ENCODE data around the gene PDE11A.

Gene PDE11A

DNA sequence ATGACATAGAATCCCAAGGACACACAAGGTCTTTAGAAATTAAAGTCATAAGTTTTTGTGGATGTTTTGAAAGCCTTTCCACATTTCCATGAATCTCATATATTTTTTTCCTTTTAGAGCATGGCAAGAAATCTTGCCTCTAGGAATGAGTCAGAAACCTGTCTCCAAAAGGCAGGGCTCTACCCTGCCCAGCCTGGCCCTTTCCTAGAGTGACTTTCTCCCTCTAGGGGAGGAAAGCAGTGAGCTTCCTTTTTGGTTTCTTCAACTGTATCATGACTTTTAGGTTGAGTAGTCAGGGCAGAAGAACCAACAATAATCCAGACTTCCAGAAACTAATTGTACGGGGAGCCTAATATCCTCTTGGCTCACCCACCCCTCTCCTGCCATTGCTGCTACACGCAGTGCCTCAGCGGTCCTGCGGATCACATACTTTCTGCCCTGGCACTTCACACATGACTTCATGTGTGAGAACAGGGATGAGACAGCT is 379.8 kb downstream of the PDE11A start:
- H3K4me3 ChIP-seq (ENCODE audit: low read length in 2 of 2) = no peak overlapping the region
- no peak overlapping the region for H3K9ac ChIP-seq (ENCODE audit: low read depth in 1 of 2, low read length in 2 of 2)
- peaks cover 0 to 11% of the 10 kb centered on the region in 2 donors for H3K4me1 ChIP-seq (ENCODE audit: control insufficient read depth in 2 of 2, insufficient read depth in 2 of 2, low read length in 2 of 2)
- no peak overlapping the region for H3K27ac ChIP-seq (ENCODE audit: low read depth in 2 of 2, low read length in 2 of 2)
- no peaks in the 10 kb centered on the region for H3K36me3 ChIP-seq (ENCODE audit: control insufficient read depth in 2 of 2, insufficient read depth in 2 of 2, low read length in 2 of 2)
- H3K9me3 ChIP-seq (ENCODE audit: control insufficient read depth in 2 of 2, low read length in 2 of 2) = no peaks in the 10 kb centered on the region
- H3K27me3 ChIP-seq (ENCODE audit: control insufficient read depth in 2 of 2, insufficient read depth in 2 of 2, low read length in 2 of 2) = no peaks in the 10 kb centered on the region

DNA sequence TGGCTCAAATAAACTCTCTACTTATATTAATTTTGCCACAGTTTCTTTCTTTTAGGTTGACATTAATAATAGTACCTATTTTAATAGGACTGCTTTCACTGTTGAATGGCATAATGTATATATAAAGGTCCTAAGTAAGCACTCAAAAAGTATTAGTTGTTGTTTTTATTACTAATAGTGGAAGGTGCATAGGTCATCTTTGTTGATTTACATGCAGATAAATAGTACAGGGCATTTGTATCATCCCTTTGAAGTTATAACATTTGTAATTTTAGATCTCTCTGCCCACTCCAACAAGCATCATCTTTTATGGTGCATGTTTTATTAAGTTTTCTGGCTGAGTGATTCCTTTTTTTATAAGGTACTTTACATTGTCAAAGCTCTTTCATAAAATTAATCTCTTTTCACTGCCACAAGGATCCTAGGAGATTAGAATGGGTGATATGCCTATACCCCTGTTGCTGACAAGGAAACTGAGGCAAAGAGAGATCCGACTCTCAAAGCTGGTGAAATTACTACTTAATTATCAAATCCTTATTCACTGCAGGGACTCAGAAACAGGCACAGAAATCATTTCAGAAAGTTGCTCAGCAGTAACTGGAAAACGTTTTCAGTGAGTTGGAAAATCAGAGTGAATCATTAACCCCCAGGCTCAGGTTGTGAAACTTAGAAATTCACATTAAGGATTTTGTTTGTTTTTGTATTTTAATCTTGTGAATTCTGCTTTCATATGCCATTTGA is 380.4 kb downstream of the PDE11A start:
- H3K4me3 ChIP-seq (ENCODE audit: low read length in 2 of 2) = no peak overlapping the region
- no peaks in the 10 kb centered on the region for H3K27me3 ChIP-seq (ENCODE audit: control insufficient read depth in 2 of 2, insufficient read depth in 2 of 2, low read length in 2 of 2)
- H3K4me1 ChIP-seq (ENCODE audit: control insufficient read depth in 2 of 2, insufficient read depth in 2 of 2, low read length in 2 of 2) = peaks cover 0 to 11% of the 10 kb centered on the region in 2 donors
- no peak overlapping the region for H3K9ac ChIP-seq (ENCODE audit: low read depth in 1 of 2, low read length in 2 of 2)
- no peak overlapping the region for H3K27ac ChIP-seq (ENCODE audit: low read depth in 2 of 2, low read length in 2 of 2)
- no peaks in the 10 kb centered on the region for H3K36me3 ChIP-seq (ENCODE audit: control insufficient read depth in 2 of 2, insufficient read depth in 2 of 2, low read length in 2 of 2)
- H3K9me3 ChIP-seq (ENCODE audit: control insufficient read depth in 2 of 2, low read length in 2 of 2) = no peaks in the 10 kb centered on the region

DNA sequence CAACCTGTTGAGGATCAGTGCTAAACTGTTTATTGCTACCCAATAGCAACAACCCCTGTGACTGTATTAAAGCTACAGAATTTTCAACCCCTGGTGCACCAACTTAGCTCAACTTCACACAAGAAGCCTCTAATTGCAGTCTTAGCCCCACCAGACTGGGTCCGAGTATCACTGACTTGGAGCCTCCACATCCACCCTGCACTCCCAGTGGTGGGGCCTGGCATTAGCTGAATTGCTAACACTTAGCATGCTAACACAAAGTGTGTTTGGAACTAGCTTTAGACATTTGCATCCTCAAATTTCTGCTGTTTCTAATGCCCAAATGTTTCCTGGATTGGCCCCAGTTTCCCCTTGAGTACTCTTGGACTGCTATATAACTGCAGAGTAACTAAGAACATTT is 381.4 kb downstream of the PDE11A start:
- peaks cover 0 to 11% of the 10 kb centered on the region in 2 donors for H3K4me1 ChIP-seq (ENCODE audit: control insufficient read depth in 2 of 2, insufficient read depth in 2 of 2, low read length in 2 of 2)
- no peak overlapping the region for H3K27ac ChIP-seq (ENCODE audit: low read depth in 2 of 2, low read length in 2 of 2)
- no peak overlapping the region for H3K9ac ChIP-seq (ENCODE audit: low read depth in 1 of 2, low read length in 2 of 2)
- H3K9me3 ChIP-seq (ENCODE audit: control insufficient read depth in 2 of 2, low read length in 2 of 2) = no peaks in the 10 kb centered on the region
- no peaks in the 10 kb centered on the region for H3K36me3 ChIP-seq (ENCODE audit: control insufficient read depth in 2 of 2, insufficient read depth in 2 of 2, low read length in 2 of 2)
- no peak overlapping the region for H3K4me3 ChIP-seq (ENCODE audit: low read length in 2 of 2)
- no peaks in the 10 kb centered on the region for H3K27me3 ChIP-seq (ENCODE audit: control insufficient read depth in 2 of 2, insufficient read depth in 2 of 2, low read length in 2 of 2)

DNA sequence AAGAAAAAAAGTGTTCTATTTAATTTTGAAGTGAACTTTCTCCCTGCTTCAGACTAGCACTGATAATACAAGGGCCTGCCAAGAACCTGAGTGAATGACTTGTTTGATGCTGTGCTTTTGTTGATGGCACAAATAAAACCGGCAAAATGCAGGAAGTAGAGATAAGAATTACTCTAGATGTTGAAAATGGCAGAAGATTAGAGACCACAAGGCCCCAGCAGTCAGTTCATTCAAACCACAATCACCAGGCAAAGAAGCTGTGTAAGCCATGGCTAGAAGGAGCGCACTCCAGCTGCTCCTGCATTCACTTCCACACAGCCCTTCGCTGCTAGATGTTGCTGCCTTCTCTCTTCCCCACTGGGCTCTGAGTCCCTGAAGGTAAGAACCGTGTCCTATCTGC is 383.0 kb downstream of the PDE11A start:
- Histone ChIP-seq H3K9ac (ENCODE audit: low read depth in 1 of 2, low read length in 2 of 2) (no peak overlapping the region), H3K27ac (ENCODE audit: low read depth in 2 of 2, low read length in 2 of 2) (no peak overlapping the region), H3K36me3 (ENCODE audit: control insufficient read depth in 2 of 2, insufficient read depth in 2 of 2, low read length in 2 of 2) (no peaks in the 10 kb centered on the region), H3K9me3 (ENCODE audit: control insufficient read depth in 2 of 2, low read length in 2 of 2) (no peaks in the 10 kb centered on the region), H3K4me1 (ENCODE audit: control insufficient read depth in 2 of 2, insufficient read depth in 2 of 2, low read length in 2 of 2) (peaks cover 0 to 11% of the 10 kb centered on the region in 2 donors), H3K4me3 (ENCODE audit: low read length in 2 of 2) (no peak overlapping the region), H3K27me3 (ENCODE audit: control insufficient read depth in 2 of 2, insufficient read depth in 2 of 2, low read length in 2 of 2) (no peaks in the 10 kb centered on the region)

DNA sequence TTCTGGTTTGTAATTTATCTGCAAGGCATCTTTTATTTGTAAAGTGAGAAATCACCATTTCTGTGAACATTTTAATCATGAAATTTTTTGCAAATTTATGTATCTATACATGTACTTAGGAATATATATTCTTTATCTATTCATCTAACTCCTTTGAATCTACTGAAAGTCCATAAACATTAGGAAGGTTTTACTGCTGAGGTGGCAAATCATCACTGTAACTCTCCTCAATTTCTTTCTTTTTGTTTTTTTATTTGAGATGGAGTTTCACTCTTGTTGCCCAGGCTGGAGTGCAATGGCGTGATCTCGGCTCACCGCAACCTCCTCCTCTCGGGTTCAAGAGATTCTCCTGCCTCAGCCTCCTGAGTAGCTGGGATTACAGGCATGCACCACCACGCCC is 383.7 kb downstream of the PDE11A start:
- Histone ChIP-seq H3K4me3 (ENCODE audit: low read length in 2 of 2) (no peak overlapping the region), H3K27ac (ENCODE audit: low read depth in 2 of 2, low read length in 2 of 2) (no peak overlapping the region), H3K9me3 (ENCODE audit: control insufficient read depth in 2 of 2, low read length in 2 of 2) (no peaks in the 10 kb centered on the region), H3K9ac (ENCODE audit: low read depth in 1 of 2, low read length in 2 of 2) (no peak overlapping the region), H3K4me1 (ENCODE audit: control insufficient read depth in 2 of 2, insufficient read depth in 2 of 2, low read length in 2 of 2) (peaks cover 0 to 11% of the 10 kb centered on the region in 2 donors), H3K27me3 (ENCODE audit: control insufficient read depth in 2 of 2, insufficient read depth in 2 of 2, low read length in 2 of 2) (no peaks in the 10 kb centered on the region), H3K36me3 (ENCODE audit: control insufficient read depth in 2 of 2, insufficient read depth in 2 of 2, low read length in 2 of 2) (no peaks in the 10 kb centered on the region)

DNA sequence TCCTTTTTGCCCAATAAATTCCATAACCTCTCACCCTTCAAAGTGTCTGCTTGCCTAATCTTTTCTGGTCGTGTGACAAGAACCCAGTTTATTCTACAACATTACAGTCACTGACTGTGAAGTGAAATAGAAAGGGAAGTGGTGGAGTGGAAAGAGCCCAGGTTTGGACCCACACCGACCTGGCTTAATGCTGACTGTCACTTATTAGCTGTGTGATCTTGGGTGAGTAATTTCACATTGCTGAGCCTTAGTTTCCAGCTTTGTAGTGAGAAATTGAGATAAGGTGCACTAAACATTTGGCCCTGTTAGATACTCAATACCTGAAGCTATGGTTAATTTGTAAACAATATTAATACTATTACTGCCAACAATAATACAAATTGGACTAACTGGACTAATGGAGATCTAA is 388.9 kb downstream of the PDE11A start:
- Histone ChIP-seq H3K27ac (ENCODE audit: low read depth in 2 of 2, low read length in 2 of 2) (no peak overlapping the region), H3K36me3 (ENCODE audit: control insufficient read depth in 2 of 2, insufficient read depth in 2 of 2, low read length in 2 of 2) (no peaks in the 10 kb centered on the region), H3K9me3 (ENCODE audit: control insufficient read depth in 2 of 2, low read length in 2 of 2) (no peaks in the 10 kb centered on the region), H3K27me3 (ENCODE audit: control insufficient read depth in 2 of 2, insufficient read depth in 2 of 2, low read length in 2 of 2) (no peaks in the 10 kb centered on the region), H3K4me1 (ENCODE audit: control insufficient read depth in 2 of 2, insufficient read depth in 2 of 2, low read length in 2 of 2) (peaks cover 5 to 18% of the 10 kb centered on the region in 2 donors), H3K9ac (ENCODE audit: low read depth in 1 of 2, low read length in 2 of 2) (no peak overlapping the region), H3K4me3 (ENCODE audit: low read length in 2 of 2) (no peak overlapping the region)

DNA sequence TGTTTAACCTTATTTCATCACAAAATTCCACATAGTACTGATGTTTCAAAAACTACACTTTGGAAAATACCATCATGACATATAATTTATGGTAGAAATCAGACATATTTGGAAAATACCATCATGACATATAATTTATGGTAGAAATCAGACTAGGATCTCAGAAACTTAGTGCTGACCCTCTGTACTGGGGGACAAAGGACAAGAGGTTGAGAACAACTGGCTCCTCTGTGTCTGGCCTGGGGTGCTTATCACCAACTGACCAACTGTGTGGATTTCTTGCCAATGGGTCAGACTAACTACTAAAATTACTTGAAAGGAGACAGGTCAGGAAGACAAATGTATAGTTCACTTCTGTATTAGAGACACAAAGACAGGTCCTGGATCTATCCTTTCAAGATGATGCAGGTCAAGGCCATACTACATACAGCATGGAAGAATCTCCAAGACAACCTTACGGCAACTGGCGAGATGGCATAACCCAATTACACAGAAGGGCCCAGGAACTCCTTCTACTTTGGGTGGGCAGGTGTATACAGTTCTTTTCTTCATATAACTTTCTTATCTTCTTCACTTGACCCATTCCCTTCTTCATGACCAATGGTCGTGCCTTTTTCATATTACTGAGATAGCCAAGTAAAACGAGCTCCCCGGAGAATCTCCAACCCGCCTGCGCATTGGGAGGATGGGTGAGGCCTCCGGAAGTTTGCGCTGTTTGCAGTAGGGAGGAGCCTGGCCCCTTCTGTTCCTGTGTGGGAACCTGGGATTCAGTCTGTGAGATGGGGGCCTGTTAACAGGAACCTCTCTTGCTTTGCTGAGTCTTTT is 389.5 kb downstream of the PDE11A start:
- no peaks in the 10 kb centered on the region for H3K27me3 ChIP-seq (ENCODE audit: control insufficient read depth in 2 of 2, insufficient read depth in 2 of 2, low read length in 2 of 2)
- no peak overlapping the region for H3K9ac ChIP-seq (ENCODE audit: low read depth in 1 of 2, low read length in 2 of 2)
- H3K9me3 ChIP-seq (ENCODE audit: control insufficient read depth in 2 of 2, low read length in 2 of 2) = no peaks in the 10 kb centered on the region
- H3K4me3 ChIP-seq (ENCODE audit: low read length in 2 of 2) = no peak overlapping the region
- no peak overlapping the region for H3K27ac ChIP-seq (ENCODE audit: low read depth in 2 of 2, low read length in 2 of 2)
- H3K4me1 ChIP-seq (ENCODE audit: control insufficient read depth in 2 of 2, insufficient read depth in 2 of 2, low read length in 2 of 2) = peaks cover 7 to 17% of the 10 kb centered on the region in 2 donors
- no peaks in the 10 kb centered on the region for H3K36me3 ChIP-seq (ENCODE audit: control insufficient read depth in 2 of 2, insufficient read depth in 2 of 2, low read length in 2 of 2)

DNA sequence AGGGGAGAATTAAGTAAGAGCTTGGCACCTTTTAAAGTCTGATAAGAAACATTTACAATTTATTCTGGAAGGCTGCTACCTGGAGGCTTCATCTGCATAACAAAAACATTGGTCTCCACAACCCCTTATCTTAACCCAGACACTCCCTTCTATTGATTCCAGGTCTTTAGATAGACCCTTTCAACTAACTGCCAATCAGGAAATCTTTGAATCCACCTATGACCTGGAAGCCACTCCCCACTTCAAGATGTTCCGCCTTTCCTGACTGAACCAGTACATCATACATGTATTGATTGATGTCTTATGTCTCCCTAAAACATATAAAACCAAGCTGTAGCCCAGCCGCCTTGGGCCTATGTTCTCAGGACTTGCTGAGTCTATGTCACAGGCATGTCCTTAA is 390.6 kb downstream of the PDE11A start:
- H3K4me1 ChIP-seq (ENCODE audit: control insufficient read depth in 2 of 2, insufficient read depth in 2 of 2, low read length in 2 of 2) = peaks cover 7 to 15% of the 10 kb centered on the region in 2 donors
- H3K36me3 ChIP-seq (ENCODE audit: control insufficient read depth in 2 of 2, insufficient read depth in 2 of 2, low read length in 2 of 2) = no peaks in the 10 kb centered on the region
- no peaks in the 10 kb centered on the region for H3K9me3 ChIP-seq (ENCODE audit: control insufficient read depth in 2 of 2, low read length in 2 of 2)
- H3K4me3 ChIP-seq (ENCODE audit: low read length in 2 of 2) = no peak overlapping the region
- no peak overlapping the region for H3K27ac ChIP-seq (ENCODE audit: low read depth in 2 of 2, low read length in 2 of 2)
- no peak overlapping the region for H3K9ac ChIP-seq (ENCODE audit: low read depth in 1 of 2, low read length in 2 of 2)
- no peaks in the 10 kb centered on the region for H3K27me3 ChIP-seq (ENCODE audit: control insufficient read depth in 2 of 2, insufficient read depth in 2 of 2, low read length in 2 of 2)

DNA sequence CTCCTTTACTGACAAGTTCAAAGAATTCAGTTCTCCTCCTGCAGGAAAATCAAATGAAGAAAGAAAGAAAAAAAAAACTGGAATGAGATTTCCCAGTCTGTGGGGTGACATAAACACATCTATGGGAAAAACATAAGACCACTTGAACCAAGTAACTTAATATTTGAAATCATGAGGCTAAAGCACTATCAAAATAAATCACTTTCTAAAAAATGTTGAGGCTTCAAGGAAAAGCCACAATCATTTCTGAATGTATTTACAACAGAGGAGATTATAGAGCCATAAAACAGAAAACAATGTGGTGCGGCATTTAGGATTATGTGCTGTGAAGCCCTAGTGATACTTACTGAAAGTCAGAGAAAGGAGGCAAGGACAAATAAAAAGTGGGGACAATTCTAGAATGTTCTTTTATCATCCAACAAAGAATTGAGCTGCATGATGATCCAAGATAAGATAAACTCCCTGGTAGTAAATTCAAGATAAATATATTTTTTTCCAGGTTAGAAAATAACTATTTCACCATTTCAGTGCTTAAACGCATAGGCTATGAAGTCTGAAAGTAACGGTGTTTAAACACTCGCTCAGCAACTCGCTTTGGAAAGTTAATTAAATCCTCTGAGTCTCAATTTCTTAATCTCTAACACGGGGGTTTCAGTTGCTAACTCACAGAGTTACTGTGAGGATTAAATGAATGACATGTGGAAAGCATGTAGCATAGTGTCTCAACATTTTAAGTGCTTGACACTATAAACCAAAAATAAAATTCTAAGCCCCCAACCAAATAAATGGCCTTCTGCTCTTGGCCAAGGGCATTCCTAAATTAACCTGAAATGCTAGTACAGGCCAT is 391.5 kb downstream of the PDE11A start:
- Histone ChIP-seq H3K27me3 (ENCODE audit: control insufficient read depth in 2 of 2, insufficient read depth in 2 of 2, low read length in 2 of 2) (no peaks in the 10 kb centered on the region), H3K4me1 (ENCODE audit: control insufficient read depth in 2 of 2, insufficient read depth in 2 of 2, low read length in 2 of 2) (peaks cover 7 to 15% of the 10 kb centered on the region in 2 donors), H3K4me3 (ENCODE audit: low read length in 2 of 2) (no peak overlapping the region), H3K36me3 (ENCODE audit: control insufficient read depth in 2 of 2, insufficient read depth in 2 of 2, low read length in 2 of 2) (no peaks in the 10 kb centered on the region), H3K27ac (ENCODE audit: low read depth in 2 of 2, low read length in 2 of 2) (no peak overlapping the region), H3K9ac (ENCODE audit: low read depth in 1 of 2, low read length in 2 of 2) (no peak overlapping the region), H3K9me3 (ENCODE audit: control insufficient read depth in 2 of 2, low read length in 2 of 2) (no peaks in the 10 kb centered on the region)

Measured in mucosa of rectum (tissue), 2 donors.